A549 (cell line): ENCODE results near the gene CCDC88B.

Experiments used
- CBX2 ChIP-seq: fragments of 200-600 bp; sonication (generic); IDR thresholded peaks from 2 replicates; pipeline ENCODE4 v1.6.1; 2016; ENCODE audit warnings: low read depth, mild to moderate bottlenecking, borderline replicate concordance
- CEBPB ChIP-seq, 2 experiments: fragments of >200 bp in 1 of 2; sonication (Bioruptor Twin) in 1 of 2; formaldehyde crosslinking in 1 of 2; IDR thresholded peaks; 2 replicates each; pipeline ENCODE4 v1.6.1; 2012 to 2016
- CTCF ChIP-seq: fragments of >200 bp; sonication (Bioruptor Twin); formaldehyde crosslinking; IDR thresholded peaks from 3 replicates; pipeline ENCODE4 v1.5.1; 2016
- KDM5A ChIP-seq: fragments of 200-600 bp; sonication (generic); IDR thresholded peaks from 2 replicates; pipeline ENCODE4 v1.6.1; 2016; ENCODE audit warnings: antibody characterized with exemption, mild to moderate bottlenecking
- MAZ ChIP-seq: fragments of 150-350 bp; IDR thresholded peaks from 2 replicates; pipeline ENCODE4 v1.6.1; 2014; ENCODE audit warnings: antibody characterized with exemption, low read depth, low read length, borderline replicate concordance
- NFE2L2 ChIP-seq: fragments of 150-350 bp; conservative IDR thresholded peaks from 2 replicates; pipeline ENCODE4 v1.6.1; 2014; ENCODE audit warnings: low read length
- POLR2A ChIP-seq: IDR thresholded peaks from 2 replicates; pipeline ENCODE4 v1.6.1; 2012; ENCODE audit warnings: mild to moderate bottlenecking, low read length
- ZFP36 ChIP-seq: fragments of 450-650 bp; IDR thresholded peaks from 2 replicates; pipeline ENCODE4 v1.6.1; 2014; ENCODE audit warnings: borderline replicate concordance; ENCODE audit not compliant: partially characterized antibody
- ZSCAN20 ChIP-seq: fragments of 250-450 bp; sonication (Bioruptor Pico); IDR thresholded peaks from 2 replicates; pipeline ENCODE4 v1.8.0; 2022; ENCODE audit warnings: mild to moderate bottlenecking, moderate library complexity

- TF ChIP-seq CTCF (no peak), POLR2A (no peak), KDM5A (no peak), CEBPB (IDR thresholded peaks at IDR 0.05) (no peak), CBX2 (no peak), ZSCAN20 (CRISPR knock-in tag) (no peak), NFE2L2 (no peak), MAZ (no peak), ZFP36 (no peak)
Measured at GRCh38 chr11:64321533-64321932, 18.5 kb upstream of the CCDC88B start.
